UCSD-AML1 (cell line): Measurements from ENCODE around the gene EEF2K.
"Not testable (repeated sequence)": the region's sequence is repeated elsewhere in the genome, so short reads cannot be mapped to it uniquely, and the experiment has no call there.

Source experiments
- DNase-seq: peaks from one replicate; lab custom pipeline; 2025; ENCODE audit not compliant: unreplicated experiment; lab: John Stamatoyannopoulos, UW

The EEF2K gene

GRCh38 chr16:22207715-22208360, 1.8 kb downstream of the EEF2K start:
- DNase-seq: no peak

GRCh38 chr16:22210285-22210684, 4.2 kb downstream of the EEF2K start:
- DNase-seq: no peak

GRCh38 chr16:22210854-22211253, 4.8 kb downstream of the EEF2K start:
- no peak for DNase-seq

- no peak for DNase-seq
Measured at GRCh38 chr16:22213236-22213635, 7.2 kb downstream of the EEF2K start.

GRCh38 chr16:22213801-22214200, 7.7 kb downstream of the EEF2K start:
- DNase-seq: no peak

GRCh38 chr16:22214402-22214801, 8.3 kb downstream of the EEF2K start:
- DNase-seq: no peak

- no peak for DNase-seq
Measured at GRCh38 chr16:22214889-22215288, 8.8 kb downstream of the EEF2K start.

- peak; percentile 27 for DNase-seq
Measured at GRCh38 chr16:22216191-22216831, 10.2 kb downstream of the EEF2K start.

GRCh38 chr16:22216832-22217225, 10.8 kb downstream of the EEF2K start:
- not testable (repeated sequence) for DNase-seq

- DNase-seq: no peak
Measured at GRCh38 chr16:22217890-22218730, 12.0 kb downstream of the EEF2K start.

- DNase-seq: no peak
Measured at GRCh38 chr16:22219389-22220068, 13.5 kb downstream of the EEF2K start.

GRCh38 chr16:22220069-22220440, 14.0 kb downstream of the EEF2K start:
- no peak for DNase-seq

- DNase-seq: no peak
Measured at GRCh38 chr16:22220714-22221113, 14.6 kb downstream of the EEF2K start.

GRCh38 chr16:22222006-22222405, 15.9 kb downstream of the EEF2K start:
- DNase-seq: no peak

- no peak for DNase-seq
Measured at GRCh38 chr16:22222998-22223397, 16.9 kb downstream of the EEF2K start.

- no peak for DNase-seq
Measured at GRCh38 chr16:22225060-22225459, 19.0 kb downstream of the EEF2K start.

- DNase-seq: no peak
Measured at GRCh38 chr16:22229889-22230288, 23.8 kb downstream of the EEF2K start.

- DNase-seq: no peak
Measured at GRCh38 chr16:22232277-22233036, 26.4 kb downstream of the EEF2K start.

GRCh38 chr16:22233037-22233372, 26.9 kb downstream of the EEF2K start:
- DNase-seq: no peak

GRCh38 chr16:22235839-22236745, 30.0 kb downstream of the EEF2K start:
- DNase-seq: no peak
